ENCODE results near the gene FDX2.
A peak's percentile ranks its signal among the peaks of the same experiment; 100 is the strongest.

Gene FDX2

DNA sequence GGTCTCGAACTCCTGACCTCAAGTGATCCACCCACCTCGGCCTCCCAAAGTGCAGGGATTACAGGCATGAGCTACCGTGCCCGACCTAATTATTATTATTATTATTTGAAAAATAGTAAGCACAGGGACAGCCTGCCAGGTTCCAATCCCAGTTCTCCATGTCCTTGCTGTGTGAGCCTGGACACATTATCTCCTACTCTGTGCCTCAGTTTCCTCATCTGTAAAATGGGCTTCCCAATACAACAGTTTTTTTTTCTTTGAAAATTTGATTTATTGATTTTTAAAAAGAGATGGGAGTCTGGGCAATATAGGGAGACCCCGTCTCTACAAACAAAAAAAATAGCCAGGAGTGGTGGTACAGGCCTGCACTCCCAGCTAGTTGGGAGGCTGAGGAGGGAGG lies 9.5 kb downstream of the FDX2 start:
- DNase-seq (ENCODE audit: extremely low spot score, insufficient read length, low read depth), result no peak
- no peak for FAIRE-seq

DNA sequence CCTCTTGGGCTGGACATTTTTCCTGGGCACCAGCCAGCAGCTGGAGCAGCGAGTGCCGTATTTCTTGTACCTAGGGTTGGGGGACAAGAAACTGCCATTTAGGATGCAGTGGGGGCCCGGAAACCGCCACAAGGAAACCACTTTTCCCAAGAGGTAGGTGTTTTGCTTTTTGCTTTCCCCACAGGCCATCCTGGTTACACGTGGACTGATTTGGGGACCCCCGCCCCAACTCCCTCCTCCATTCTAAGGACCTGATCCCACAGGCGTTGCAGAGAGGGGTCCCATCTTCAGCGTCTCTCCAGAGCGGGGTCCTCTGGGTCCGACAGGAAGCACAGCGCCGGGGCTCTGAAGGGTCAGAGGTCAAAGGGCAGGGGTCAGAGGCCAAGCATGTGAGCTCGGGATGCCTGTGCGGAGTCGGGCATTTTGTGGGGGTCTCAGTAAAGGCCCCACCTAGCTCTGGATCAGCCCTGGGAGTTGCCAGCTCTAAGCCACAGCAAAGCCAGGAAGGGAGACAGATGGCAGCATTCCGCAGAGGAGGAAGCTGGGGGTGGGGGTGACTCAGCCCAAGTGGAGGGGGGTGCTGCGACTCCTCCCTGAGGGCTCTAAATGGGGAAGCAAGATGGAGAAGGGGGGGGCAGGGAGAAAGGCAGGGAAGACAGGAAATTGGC lies 10.5 kb downstream of the FDX2 start:
- no peak for FAIRE-seq
- DNase-seq (ENCODE audit: extremely low spot score, insufficient read length, low read depth), result no peak

DNA sequence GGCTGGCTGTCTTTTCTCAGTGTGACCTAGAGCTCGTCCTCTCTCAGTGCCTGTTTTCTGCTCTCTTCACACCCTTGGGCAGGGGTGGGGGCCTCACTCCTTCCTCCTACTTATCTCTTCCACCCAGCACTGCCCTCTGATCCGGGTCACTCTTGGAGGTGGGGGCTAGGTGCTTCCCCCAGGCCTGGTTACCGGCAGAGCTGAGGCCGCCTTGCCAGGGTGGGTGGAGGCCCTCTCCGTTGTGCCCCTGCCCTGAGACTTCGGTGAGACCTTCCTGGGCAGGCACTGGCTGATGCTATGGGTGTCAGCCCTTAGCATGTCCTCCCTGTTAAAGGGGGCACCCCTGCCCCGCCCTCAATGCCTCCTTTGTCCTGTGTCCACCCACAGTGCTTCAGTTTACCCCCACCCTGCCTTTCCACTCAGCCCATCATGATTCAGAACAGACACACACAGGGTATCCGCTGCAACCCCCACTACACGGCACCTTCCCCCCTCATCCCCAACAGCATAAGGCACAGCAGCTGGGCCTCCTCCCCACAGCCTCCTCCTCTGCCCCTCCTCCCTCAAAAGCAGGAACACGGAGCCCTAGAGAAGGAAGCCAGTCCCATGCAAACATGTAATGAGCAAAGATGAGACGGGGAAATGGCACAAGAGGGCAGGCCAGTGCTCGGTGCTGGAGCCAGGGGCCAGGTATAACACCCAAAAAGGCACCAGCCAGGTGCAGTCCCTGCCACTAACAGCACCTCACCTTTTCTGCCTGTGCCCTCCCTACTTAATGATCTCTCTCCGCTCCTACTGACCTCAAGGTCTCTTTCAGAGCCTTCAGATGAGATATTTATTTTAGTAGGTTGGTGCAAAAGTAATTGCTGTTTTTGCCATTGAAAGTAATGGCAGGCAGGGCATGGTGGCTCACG lies 16.0 kb downstream of the FDX2 start:
- FAIRE-seq (no peak), DNase-seq (ENCODE audit: extremely low spot score, insufficient read length, low read depth) (no peak)

DNA sequence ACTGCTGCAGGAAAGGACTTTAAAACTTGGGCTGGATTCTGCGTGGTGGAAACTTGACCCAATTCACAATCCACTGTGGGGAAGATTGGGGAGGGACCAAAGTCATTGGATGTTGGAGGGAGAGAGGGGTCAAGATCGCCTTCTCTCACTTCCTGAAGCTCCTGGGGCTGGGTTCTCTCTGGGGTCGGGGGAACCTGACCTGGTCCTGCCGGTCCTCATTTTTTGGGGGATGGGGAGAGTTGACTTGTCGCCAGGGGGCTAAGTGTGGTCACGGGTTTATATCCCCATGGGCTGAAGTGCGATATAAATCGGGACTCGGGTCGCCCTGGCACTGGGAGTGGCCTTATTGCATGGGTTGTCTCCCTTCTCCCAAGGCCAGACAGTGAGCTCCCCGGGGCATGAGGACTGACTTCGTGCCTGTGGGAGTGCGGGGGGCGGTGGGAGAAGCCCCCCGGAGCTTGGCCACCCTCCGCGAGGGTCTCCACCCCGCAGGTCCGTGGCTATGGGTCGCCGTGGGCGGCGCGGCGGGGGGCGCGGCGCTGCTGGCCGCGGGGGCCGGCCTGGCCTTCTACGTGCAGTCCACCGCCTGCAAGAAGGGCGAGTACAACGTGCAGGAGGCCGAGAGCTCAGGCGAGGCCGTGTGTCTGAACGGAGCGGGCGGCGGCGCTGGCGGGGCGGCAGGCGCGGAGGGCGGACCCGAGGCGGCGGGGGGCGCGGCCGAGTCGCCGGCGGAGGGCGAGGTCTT lies 19.8 kb downstream of the FDX2 start:
- DNase-seq (ENCODE audit: extremely low spot score, insufficient read length, low read depth) (no peak), FAIRE-seq (no peak)

DNA sequence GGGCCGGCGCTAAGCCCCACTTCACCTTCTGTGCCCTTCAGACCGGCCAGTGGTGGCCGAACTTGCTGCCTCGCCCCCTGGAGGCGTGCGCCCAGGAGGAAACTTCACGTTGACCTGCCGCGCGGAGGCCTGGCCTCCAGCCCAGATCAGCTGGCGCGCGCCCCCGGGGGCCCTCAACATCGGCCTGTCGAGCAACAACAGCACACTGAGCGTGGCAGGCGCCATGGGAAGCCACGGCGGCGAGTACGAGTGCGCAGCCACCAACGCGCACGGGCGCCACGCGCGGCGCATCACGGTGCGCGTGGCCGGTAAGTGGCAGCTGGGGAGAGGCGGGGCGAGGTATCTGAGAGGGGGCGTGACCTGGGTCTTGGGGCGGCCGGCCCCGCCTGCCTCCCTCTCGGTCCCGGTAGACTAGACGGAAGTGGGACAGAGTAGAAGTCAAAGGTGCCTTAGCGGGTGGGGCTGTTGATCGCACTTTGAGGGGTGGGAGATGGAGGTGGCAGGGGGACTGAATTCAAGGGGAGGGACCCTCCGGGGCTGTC lies 20.4 kb downstream of the FDX2 start:
- FAIRE-seq (peak; percentile 73), DNase-seq (ENCODE audit: extremely low spot score, insufficient read length, low read depth) (no peak)

DNA sequence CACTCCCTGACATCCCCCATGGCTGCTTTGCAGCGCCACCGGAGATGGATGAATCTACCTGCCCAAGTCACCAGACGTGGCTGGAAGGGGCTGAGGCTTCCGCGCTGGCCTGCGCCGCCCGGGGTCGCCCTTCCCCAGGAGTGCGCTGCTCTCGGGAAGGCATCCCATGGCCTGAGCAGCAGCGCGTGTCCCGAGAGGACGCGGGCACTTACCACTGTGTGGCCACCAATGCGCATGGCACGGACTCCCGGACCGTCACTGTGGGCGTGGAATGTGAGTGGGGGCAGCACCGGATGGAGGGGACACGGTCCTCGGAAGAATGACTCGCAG lies 21.5 kb downstream of the FDX2 start:
- FAIRE-seq, result no peak

DNA sequence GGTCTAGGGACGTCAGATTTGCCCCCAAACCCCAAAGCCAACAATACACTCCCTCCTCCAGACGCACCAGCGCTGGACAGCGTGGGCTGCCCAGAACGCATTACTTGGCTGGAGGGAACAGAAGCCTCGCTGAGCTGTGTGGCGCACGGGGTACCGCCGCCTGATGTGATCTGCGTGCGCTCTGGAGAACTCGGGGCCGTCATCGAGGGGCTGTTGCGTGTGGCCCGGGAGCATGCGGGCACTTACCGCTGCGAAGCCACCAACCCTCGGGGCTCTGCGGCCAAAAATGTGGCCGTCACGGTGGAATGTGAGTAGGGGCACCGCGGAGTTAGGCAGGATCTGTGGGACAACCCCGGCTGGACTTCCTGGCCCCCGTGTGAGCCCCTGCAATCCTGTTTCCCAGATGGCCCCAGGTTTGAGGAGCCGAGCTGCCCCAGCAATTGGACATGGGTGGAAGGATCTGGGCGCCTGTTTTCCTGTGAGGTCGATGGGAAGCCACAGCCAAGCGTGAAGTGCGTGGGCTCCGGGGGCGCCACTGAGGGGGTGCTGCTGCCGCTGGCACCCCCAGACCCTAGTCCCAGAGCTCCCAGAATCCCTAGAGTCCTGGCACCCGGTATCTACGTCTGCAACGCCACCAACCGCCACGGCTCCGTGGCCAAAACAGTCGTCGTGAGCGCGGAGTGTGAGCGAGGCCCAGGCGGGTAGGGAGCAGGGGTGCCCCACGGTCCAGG lies 22.0 kb downstream of the FDX2 start:
- no peak for FAIRE-seq
- DNase-seq (ENCODE audit: extremely low spot score, insufficient read length, low read depth), result no peak

More for the DNA sequence above, 21.5 kb downstream of the FDX2 start:
- no peak for DNase-seq (ENCODE audit: extremely low spot score, insufficient read length, low read depth)

DNA sequence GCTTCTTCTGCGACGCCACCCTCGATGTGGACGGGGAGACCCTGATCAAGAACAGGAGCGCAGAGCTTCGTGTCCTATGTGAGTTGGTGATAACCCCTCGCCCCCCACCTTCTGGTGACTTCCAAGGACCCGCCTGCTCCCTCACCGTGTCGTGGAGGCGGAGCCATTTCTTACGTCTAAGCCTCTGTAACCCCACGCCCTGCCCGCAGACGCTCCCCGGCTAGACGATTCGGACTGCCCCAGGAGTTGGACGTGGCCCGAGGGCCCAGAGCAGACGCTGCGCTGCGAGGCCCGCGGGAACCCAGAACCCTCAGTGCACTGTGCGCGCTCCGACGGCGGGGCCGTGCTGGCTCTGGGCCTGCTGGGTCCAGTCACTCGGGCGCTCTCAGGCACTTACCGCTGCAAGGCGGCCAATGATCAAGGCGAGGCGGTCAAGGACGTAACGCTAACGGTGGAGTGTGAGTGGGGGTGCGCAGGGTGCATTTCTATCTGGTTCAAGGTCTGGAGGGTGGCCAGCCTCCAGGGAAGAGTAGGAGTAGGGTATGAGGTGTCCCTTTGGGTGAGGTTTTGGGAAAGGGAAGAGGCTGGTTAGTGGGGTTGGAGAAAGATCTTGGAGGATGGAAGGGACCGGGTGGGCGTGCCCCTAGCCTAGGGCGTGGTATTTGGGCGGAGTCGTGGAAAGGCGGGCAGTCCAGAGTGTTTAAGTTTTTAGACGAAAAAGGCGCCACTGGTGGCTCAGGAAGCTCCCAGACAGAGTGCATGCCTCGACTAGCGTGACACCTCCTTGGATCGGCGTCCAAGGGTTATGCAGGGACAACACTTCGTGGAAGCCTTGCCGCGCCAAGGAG lies 22.8 kb downstream of the FDX2 start:
- no peak for DNase-seq (ENCODE audit: extremely low spot score, insufficient read length, low read depth)
- no peak for FAIRE-seq

DNA sequence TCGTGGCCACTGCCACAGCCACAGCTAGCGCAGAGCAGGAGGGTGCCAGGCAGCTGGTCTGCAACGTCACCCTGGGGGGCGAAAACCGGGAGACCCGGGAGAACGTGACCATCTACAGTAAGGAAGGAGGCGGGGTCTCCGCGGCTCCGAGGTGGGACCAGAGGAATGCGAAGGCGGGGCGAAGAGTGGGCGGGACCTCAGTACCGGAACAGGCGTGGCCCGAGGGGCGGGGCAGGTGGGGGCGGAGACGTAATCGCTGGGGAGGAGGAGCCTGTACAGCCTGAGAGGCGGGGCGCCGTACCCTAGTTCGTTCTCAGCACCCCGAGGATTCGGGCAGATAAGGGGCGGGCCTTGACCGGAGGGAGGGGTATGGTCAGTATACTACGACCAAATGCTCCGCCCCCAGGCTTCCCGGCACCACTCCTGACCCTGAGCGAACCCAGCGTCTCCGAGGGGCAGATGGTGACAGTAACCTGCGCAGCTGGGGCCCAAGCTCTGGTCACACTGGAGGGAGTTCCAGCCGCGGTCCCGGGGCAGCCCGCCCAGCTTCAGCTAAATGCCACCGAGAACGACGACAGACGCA lies 23.5 kb downstream of the FDX2 start:
- FAIRE-seq, result peak; percentile 83
- peak; percentile 81 for DNase-seq (ENCODE audit: extremely low spot score, insufficient read length, low read depth)

DNA sequence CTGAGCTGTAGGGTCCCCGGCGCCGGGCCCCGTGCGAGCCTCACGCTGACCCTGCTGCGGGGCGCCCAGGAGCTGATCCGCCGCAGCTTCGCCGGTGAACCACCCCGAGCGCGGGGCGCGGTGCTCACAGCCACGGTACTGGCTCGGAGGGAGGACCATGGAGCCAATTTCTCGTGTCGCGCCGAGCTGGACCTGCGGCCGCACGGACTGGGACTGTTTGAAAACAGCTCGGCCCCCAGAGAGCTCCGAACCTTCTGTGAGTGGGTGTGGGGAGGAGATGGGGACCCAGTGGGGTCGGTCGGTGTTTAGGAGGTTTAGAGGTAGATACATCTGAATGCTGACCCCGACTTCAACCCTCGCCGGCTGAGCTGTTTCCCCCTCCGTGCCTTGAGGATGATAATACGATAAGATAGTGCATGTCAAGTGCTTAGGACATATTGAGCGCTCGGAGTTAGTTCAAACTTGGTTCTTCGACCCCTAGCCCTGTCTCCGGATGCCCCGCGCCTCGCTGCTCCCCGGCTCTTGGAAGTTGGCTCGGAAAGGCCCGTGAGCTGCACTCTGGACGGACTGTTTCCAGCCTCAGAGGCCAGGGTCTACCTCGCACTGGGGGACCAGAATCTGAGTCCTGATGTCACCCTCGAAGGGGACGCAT lies 24.1 kb downstream of the FDX2 start:
- DNase-seq (ENCODE audit: extremely low spot score, insufficient read length, low read depth), result no peak
- FAIRE-seq, result no peak

DNA sequence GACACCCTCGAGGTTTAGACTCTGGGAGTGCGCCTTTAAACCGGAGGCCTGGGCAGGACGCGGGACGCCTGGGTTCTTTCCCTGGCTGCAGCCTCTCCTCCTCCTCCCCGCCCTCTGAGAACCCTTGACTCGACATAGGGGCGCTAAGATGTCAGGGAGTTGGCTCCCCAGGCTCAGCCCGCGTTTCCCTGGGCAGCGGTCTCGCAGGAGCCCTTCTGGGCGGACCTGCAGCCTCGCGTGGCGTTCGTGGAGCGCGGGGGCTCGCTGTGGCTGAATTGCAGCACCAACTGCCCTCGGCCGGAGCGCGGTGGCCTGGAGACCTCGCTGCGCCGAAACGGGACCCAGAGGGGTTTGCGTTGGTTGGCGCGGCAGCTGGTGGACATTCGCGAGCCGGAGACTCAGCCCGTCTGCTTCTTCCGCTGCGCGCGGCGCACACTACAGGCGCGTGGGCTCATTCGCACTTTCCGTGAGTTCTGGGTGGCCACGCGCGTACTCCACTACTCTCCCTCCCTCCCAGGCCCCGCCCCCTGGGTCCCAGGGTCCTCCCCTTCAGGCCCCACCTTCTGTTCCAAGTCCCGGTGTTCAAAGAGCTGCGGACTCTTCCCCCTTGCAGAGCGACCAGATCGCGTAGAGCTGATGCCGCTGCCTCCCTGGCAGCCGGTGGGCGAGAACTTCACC lies 24.8 kb downstream of the FDX2 start:
- FAIRE-seq (peak; percentile 29), DNase-seq (ENCODE audit: extremely low spot score, insufficient read length, low read depth) (no peak)

DNA sequence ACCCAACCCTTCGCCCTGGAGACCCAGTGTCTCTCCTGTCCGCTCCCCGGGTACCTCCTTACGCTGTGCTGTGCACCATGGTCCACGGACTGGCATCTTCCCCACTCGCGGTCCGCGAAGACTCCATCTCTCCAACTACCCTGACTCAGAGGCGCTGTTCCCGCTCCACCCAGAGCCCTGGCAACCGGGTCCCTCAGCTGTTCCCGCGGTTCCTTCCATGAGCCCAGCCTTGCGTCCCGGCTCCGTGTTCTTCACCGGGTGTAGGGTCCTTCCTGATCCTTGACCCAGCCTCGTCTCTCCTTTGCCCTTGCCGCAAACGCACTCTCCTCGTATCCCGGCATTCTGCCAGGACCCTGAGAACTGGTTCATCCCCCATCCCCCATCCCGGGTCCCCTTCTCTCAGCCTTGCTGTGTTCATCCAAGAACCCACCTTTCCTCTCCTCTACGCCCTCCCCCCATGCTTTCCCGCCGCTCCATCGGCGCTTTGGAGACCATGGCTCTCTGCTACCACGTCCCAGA lies 25.4 kb downstream of the FDX2 start:
- FAIRE-seq (no peak), DNase-seq (ENCODE audit: extremely low spot score, insufficient read length, low read depth) (no peak)

DNA sequence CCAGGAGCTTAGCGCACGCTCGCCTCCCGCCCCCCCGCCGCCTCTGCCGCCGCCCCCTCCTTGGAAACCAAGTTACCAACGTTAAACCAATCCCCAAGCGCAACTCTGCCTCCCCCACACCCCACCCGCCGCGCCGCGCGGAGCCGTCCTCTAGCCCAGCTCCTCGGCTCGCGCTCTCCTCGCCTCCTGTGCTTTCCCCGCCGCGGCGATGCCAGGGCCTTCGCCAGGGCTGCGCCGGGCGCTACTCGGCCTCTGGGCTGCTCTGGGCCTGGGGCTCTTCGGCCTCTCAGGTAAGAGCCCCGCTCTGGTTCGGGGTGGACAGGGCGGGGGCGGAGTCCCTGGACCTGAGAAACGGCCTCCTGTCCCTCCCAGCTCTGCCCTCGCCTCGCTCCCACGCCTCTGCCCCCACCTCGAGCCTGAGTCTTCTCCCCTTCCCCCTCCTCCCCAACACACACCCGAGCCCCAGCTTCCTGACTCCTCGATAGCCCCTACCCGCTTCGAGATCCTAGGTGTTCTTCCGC lies 25.9 kb downstream of the FDX2 start, which contains the start of gene ICAM5:
Gene ICAM5 (plus strand): TSS at position 117 of the 521 bp plus-strand sequence. CDS start 92 bp downstream, at position 209.
- no peak for FAIRE-seq
- no peak for DNase-seq (ENCODE audit: extremely low spot score, insufficient read length, low read depth)

DNA sequence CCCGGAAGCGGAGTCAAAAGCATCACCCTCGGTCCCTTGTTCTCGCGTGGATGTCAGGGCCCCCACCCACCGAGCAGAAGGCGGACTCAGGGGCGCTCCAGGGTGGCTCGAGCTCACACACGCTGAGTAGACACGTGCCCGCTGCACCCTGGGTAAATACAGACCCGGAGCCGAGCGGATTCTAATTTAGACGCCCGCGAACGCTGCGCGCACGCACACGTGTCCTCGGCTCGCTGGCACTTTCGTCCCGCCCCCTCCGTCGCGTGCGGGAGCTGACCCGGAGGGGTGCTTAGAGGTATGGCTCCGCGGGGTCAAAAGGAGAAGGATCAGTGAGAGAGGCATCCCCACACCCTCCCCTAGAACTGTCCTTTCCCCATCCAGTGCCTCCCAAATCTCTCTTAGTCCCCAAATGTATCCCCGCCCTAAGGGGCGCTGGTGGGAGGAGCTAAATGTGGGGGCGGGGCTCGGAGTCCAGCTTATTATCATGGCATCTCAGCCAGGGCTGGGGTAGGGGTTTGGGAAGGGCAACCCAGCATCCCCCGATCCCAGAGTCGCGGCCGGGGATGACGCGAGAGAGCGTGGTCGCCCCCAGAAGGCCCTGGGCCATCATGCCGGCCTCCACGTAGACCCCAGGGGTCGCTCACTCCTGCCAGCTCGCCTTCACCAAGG lies 26.5 kb downstream of the FDX2 start:
- no peak for DNase-seq (ENCODE audit: extremely low spot score, insufficient read length, low read depth)
- FAIRE-seq, result peak; percentile 66

DNA sequence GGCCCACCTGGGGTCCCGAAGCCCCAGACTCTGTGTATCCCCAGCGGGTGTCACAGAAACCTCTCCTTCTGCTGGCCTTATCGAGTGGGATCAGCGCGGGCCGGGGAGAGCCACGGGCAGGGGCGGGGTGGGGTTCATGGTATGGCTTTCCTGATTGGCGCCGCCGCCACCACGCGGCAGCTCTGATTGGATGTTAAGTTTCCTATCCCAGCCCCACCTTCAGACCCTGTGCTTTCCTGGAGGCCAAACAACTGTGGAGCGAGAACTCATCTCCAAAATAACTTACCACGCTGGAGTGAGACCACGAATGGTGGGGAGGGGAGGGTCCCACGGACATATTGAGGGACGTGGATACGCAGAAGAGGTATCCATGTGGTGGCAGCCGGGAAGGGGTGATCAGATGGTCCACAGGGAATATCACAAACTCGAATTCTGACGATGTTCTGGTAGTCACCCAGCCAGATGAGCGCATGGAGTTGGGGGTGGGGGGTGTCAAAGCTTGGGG lies 27.1 kb downstream of the FDX2 start:
- peak; percentile 76 for FAIRE-seq
- no peak for DNase-seq (ENCODE audit: extremely low spot score, insufficient read length, low read depth)
